NCI-H1105 (cell line): ENCODE results near the gene TTL.

ENCODE experiments used
- DNase-seq: peaks from one replicate; lab custom pipeline; 2025; lab: John Stamatoyannopoulos, UW

TTL gene

GRCh38 chr2:112583497-112584133 lies 101.7 kb downstream of the TTL start:
- no peak for DNase-seq

- DNase-seq = peak; percentile 94
These were observed 102.4 kb downstream of the TTL start, which contains the start of gene CHCHD5 for GRCh38 chr2:112584134-112584890. TSS of gene CHCHD5 (plus strand) at chr2:112584609. CDS start at chr2:112584648, 39 bp downstream.

GRCh38 chr2:112584891-112585250 lies 102.9 kb downstream of the TTL start:
- no peak for DNase-seq

- no peak for DNase-seq
These were observed 103.4 kb downstream of the TTL start for GRCh38 chr2:112585400-112585799.

GRCh38 chr2:112585873-112586464 lies 104.0 kb downstream of the TTL start:
- DNase-seq = no peak

- no peak for DNase-seq
These were observed 106.7 kb downstream of the TTL start for GRCh38 chr2:112588611-112589045.
